ENCODE data around the gene DHX8. TPM values are rescaled to one million over a fixed set of nuclear protein-coding genes. Genes with fewer than 3 reads are reported as not detected.

Gene DHX8
- total RNA-seq, 1 experiment from 2014 or later = 54.1 TPM

DNA sequence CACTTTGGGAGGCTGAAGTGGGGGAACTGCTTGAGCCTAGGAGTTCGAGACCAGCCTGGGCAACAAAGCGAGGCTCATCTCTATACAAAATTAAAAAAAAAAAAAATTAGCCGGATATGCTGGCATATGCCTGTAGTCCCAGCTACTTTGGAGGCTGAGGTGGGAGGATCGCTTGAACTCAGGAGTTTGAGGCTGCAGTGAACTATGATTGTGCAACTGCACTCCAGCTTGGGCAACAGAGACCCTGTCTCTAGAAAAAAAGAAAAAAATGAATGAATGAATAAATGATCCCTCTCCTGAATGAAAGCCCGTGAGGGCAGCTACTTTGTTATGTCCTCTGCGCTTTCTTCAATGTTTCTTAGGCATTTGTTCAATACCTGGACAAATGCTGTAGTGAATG lies 27.7 kb upstream of the DHX8 start:
- Histone ChIP-seq H3T11ph (ENCODE audit: low read length) (no peak overlapping the region), H4K91ac (ENCODE audit: insufficient read length, low read depth, low read length) (no peak overlapping the region), H2BK20ac (ENCODE audit: low read depth, low read length, poor library complexity, severe bottlenecking) (no peak overlapping the region), H2BK15ac (ENCODE audit: low read depth, low read length) (no peak overlapping the region), H4K5ac (ENCODE audit: insufficient read length, low read depth, low read length) (no peak overlapping the region), H3K23ac (ENCODE audit: insufficient read length, low read depth, low read length) (no peak overlapping the region), H4K8ac (replicated peaks; ENCODE audit: insufficient read length, low read depth, low read length) (no peak overlapping the region), H3K9me3 (ENCODE audit: control insufficient read depth, low read depth, low read length) (no peaks in the 10 kb centered on the region), H3K79me2 (ENCODE audit: insufficient read depth, low read length) (no peaks in the 10 kb centered on the region), H4K20me1 (ENCODE audit: control insufficient read depth, insufficient read depth, insufficient read length) (no peaks in the 10 kb centered on the region), H3K4ac (ENCODE audit: low read depth, low read length) (no peak overlapping the region), H3K56ac (ENCODE audit: insufficient read length, low read depth, low read length) (no peak overlapping the region), H2AFZ (ENCODE audit: low read length) (no peak overlapping the region), H2BK120ac (ENCODE audit: low read depth, low read length, poor library complexity, severe bottlenecking) (no peak overlapping the region), H3K23me2 (ENCODE audit: insufficient read length, low read depth, low read length, poor library complexity, severe bottlenecking) (no peaks in the 10 kb centered on the region), H3K18ac (ENCODE audit: insufficient read length, low read depth, low read length) (no peak overlapping the region), H3K79me1 (ENCODE audit: insufficient read depth, low read depth, low read length, poor library complexity, severe bottlenecking) (no peaks in the 10 kb centered on the region), H3K27me3 (ENCODE audit: insufficient read depth, low read length) (no peaks in the 10 kb centered on the region), H2AK5ac (ENCODE audit: insufficient read length, low read length) (no peak overlapping the region), H3K9ac (ENCODE audit: extremely low read depth, insufficient read length, low read length) (no peak overlapping the region), H3K14ac (ENCODE audit: insufficient read depth, low read length) (no peak overlapping the region), H3K27ac (ENCODE audit: insufficient read length, low read depth, low read length) (no peak overlapping the region), H2BK5ac (ENCODE audit: insufficient read length, low read length) (no peak overlapping the region), H3K4me1 (ENCODE audit: insufficient read depth, low read length) (no peaks in the 10 kb centered on the region), H3K4me2 (ENCODE audit: insufficient read depth, insufficient read length, low read length) (no peak overlapping the region), H2BK12ac (ENCODE audit: insufficient read length, low read depth, low read length) (no peak overlapping the region)
- DNase-seq = no peak
- H3K27me3 Mint-ChIP-seq (ENCODE audit: low read depth) = no peaks in the 10 kb centered on the region; the same call in 1 of the 2 replicates
- peaks cover 9 to 11% of the 10 kb centered on the region in 2 experiments for H3K9me3 Mint-ChIP-seq
- TF ChIP-seq, protein P1, sequence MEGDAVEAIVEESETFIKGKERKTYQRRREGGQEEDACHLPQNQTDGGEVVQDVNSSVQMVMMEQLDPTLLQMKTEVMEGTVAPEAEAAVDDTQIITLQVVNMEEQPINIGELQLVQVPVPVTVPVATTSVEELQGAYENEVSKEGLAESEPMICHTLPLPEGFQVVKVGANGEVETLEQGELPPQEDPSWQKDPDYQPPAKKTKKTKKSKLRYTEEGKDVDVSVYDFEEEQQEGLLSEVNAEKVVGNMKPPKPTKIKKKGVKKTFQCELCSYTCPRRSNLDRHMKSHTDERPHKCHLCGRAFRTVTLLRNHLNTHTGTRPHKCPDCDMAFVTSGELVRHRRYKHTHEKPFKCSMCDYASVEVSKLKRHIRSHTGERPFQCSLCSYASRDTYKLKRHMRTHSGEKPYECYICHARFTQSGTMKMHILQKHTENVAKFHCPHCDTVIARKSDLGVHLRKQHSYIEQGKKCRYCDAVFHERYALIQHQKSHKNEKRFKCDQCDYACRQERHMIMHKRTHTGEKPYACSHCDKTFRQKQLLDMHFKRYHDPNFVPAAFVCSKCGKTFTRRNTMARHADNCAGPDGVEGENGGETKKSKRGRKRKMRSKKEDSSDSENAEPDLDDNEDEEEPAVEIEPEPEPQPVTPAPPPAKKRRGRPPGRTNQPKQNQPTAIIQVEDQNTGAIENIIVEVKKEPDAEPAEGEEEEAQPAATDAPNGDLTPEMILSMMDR (conservative IDR thresholded peaks at IDR 0.05) = no peak
- H3K36me3 Mint-ChIP-seq (ENCODE audit: insufficient read depth in 1 of 3, low read depth in 3 of 3) = peaks cover 0 to 8% (median 8%) of the 10 kb centered on the region in 3 experiments; a peak in 4 of 7 replicates
- no peak overlapping the region for H3K4me3 Mint-ChIP-seq
- no peak overlapping the region for H3K27ac Mint-ChIP-seq
- peaks cover 4 to 9% of the 10 kb centered on the region in 2 experiments; a peak in 3 of 4 replicates for H3K4me1 Mint-ChIP-seq
- no CpG with 5 or more reads among the region's 6 CpGs for WGBS (ENCODE audit: extremely low coverage, insufficient read length, low lambda C conversion rate)

Measured in H9 (cell line).